Ishikawa (cell line): Measurements from ENCODE around the gene MTHFS.

Experiments used
- CEBPB ChIP-seq: IDR thresholded peaks from 2 replicates; pipeline ENCODE4 v1.6.1; 2012
- CREB1 ChIP-seq: IDR thresholded peaks from 2 replicates; pipeline ENCODE4 v1.6.1; 2012; ENCODE audit warnings: low read depth
- EGR1 ChIP-seq: IDR thresholded peaks from 2 replicates; pipeline ENCODE4 v1.6.1; 2012
- EP300 ChIP-seq: IDR thresholded peaks from 2 replicates; pipeline ENCODE4 v1.6.1; 2012; ENCODE audit warnings: borderline replicate concordance
- FOXM1 ChIP-seq: IDR thresholded peaks from 2 replicates; pipeline ENCODE4 v1.6.1; 2012; ENCODE audit warnings: low read depth, borderline replicate concordance
- MAX ChIP-seq: IDR thresholded peaks from 2 replicates; pipeline ENCODE4 v1.6.1; 2012
- NFIC ChIP-seq: IDR thresholded peaks from 2 replicates; pipeline ENCODE4 v1.6.1; 2012
- RAD21 ChIP-seq: IDR thresholded peaks from 2 replicates; pipeline ENCODE4 v1.6.1; 2012; ENCODE audit warnings: low read depth
- REST ChIP-seq: IDR thresholded peaks from 2 replicates; pipeline ENCODE4 v1.6.1; 2012; ENCODE audit warnings: low read depth, mild to moderate bottlenecking
- TAF1 ChIP-seq: IDR thresholded peaks from 2 replicates; pipeline ENCODE4 v1.6.1; 2012; ENCODE audit warnings: low read depth, mild to moderate bottlenecking
- TCF12 ChIP-seq: IDR thresholded peaks from 2 replicates; pipeline ENCODE4 v1.6.1; 2012; ENCODE audit warnings: low read depth
- TEAD4 ChIP-seq: IDR thresholded peaks from 2 replicates; pipeline ENCODE4 v1.6.1; 2012
- USF1 ChIP-seq: IDR thresholded peaks from 2 replicates; pipeline ENCODE4 v1.6.1; 2012
- ZBTB7A ChIP-seq: IDR thresholded peaks from 2 replicates; pipeline ENCODE4 v1.6.1; 2012; ENCODE audit warnings: low read depth

The MTHFS gene

GRCh38 chr15:79904271-79904670 is 7.5 kb upstream of the MTHFS start:
- no peak for TF ChIP-seq RAD21
- TF ChIP-seq FOXM1: no peak
- TF ChIP-seq CREB1: no peak
- no peak for TF ChIP-seq NFIC
- TF ChIP-seq REST: no peak
- TF ChIP-seq MAX: no peak
- TF ChIP-seq USF1: no peak
- TF ChIP-seq ZBTB7A: no peak
- no peak for TF ChIP-seq TCF12

- TF ChIP-seq MAX (no peak), USF1 (no peak), TEAD4 (no peak), FOXM1 (no peak), EP300 (no peak), TCF12 (no peak), REST (no peak), RAD21 (no peak), CREB1 (no peak), EGR1 (no peak), ZBTB7A (no peak)
Measured at GRCh38 chr15:79903626-79904025, 6.8 kb upstream of the MTHFS start.

- TF ChIP-seq EP300: no peak
- TF ChIP-seq REST: no peak
- no peak for TF ChIP-seq USF1
- no peak for TF ChIP-seq TAF1
- TF ChIP-seq TEAD4: no peak
- no peak for TF ChIP-seq EGR1
- no peak for TF ChIP-seq NFIC
- TF ChIP-seq MAX: no peak
- TF ChIP-seq RAD21: no peak
- no peak for TF ChIP-seq TCF12
Measured at GRCh38 chr15:79903144-79903543, 6.3 kb upstream of the MTHFS start.

GRCh38 chr15:79901958-79902357 is 5.1 kb upstream of the MTHFS start:
- TF ChIP-seq RAD21 (no peak), EP300 (no peak), TAF1 (no peak), CREB1 (no peak), ZBTB7A (no peak), FOXM1 (no peak), CEBPB (no peak), MAX (no peak), NFIC (no peak), TCF12 (no peak)
